ENCODE results near the gene LEMD2. TPM values are rescaled to one million over a fixed set of nuclear protein-coding genes. Genes with fewer than 3 reads are reported as not detected.

Gene LEMD2
- total RNA-seq, 1 experiment from 2014 or later: 43.9 TPM

DNA sequence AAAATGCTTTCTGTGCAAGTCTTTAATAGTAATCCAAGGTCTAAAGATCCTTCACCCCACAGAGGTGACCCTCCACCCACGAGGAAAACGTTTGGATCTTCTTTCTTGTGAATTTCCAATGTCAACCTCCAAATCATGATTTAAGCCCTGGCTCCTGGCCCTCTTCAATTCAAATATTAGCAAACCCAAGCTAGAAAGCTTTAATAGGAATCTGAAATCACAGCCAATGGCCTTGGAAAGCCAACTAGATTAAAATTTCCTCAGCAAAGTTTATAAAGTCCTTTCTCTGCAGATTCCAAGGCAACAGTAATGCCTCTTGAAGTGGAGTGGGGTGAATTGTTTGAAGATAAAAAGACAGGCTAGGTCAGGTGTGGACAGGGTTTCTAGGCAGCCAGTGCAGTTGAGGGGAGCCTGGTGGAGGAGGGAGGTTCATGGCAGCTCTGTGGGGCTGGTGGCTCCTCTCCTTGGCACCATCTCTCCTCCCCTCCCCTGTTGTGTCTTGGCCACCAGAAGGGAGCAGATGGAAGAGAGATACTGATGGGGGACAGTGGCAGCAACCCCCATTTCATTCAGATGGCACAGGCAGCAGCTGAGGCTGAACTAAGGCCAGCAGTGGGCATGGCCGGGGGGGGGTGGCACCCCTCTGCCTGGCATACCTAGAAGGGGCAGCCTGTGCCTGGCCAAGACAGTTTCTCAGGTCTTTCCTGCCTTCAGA lies 65.4 kb downstream of the LEMD2 start:
- H3K9ac ChIP-seq (ENCODE audit: low read length): no peak overlapping the region

More for the DNA sequence above, 65.4 kb downstream of the LEMD2 start:
- Histone ChIP-seq H3K9me3 (ENCODE audit: control insufficient read depth in 1 of 2, insufficient read depth in 1 of 2, low read depth in 1 of 2, low read length in 2 of 2) (no peaks in the 10 kb centered on the region), H3K4me1 (ENCODE audit: control insufficient read depth in 1 of 2, insufficient read depth in 2 of 2, low read length in 2 of 2) (no peaks in the 10 kb centered on the region), H3K4me2 (ENCODE audit: low read length) (no peak overlapping the region), H3K9me2 (ENCODE audit: insufficient read depth) (no peaks in the 10 kb centered on the region), H3K4me3 (replicated peaks in 1 of 2; ENCODE audit: low read depth in 1 of 2, low read length in 2 of 2) (no peak overlapping the region), H3K27ac (ENCODE audit: low read depth, low read length) (no peak overlapping the region), H3K79me2 (ENCODE audit: insufficient read depth, low read length) (no peaks in the 10 kb centered on the region), H2AFZ (ENCODE audit: low read depth, low read length, poor library complexity, severe bottlenecking) (no peak overlapping the region), H3K36me3 (ENCODE audit: control insufficient read depth in 1 of 2, insufficient read depth in 2 of 2, low read length in 2 of 2) (no peaks in the 10 kb centered on the region), H4K20me1 (ENCODE audit: insufficient read depth) (no peaks in the 10 kb centered on the region), H3K27me3 (ENCODE audit: insufficient read depth, low read length) (peaks cover 30% of the 10 kb centered on the region)
- intact Hi-C loops (cut with micrococcal nuclease): no loop called here
- ATAC-seq (no peak), DNase-seq (ENCODE audit: low read depth, low spot score) (no peak)
- ChIA-PET CTCF (interaction anchor here (2.4 kb wide), 1 partner anchor 13 kb away, joined by 12 read pairs; the partner anchor contains the start of gene UQCC2), POLR2A (no interaction called here), RAD21 (ENCODE audit: low non-redundant PET in 1 of 2, low total read pairs in 2 of 2, uncharacterized antibody in 2 of 2, unreplicated experiment in 2 of 2) (interaction anchor here in 1 of 2 experiments (0.6 kb wide), 1 partner anchor 124 kb away, joined by 8 read pairs; no protein-coding TSS in a partner anchor)
- no TSS peak for BruUV-seq (replicated peaks)
- TF ChIP-seq, protein P1, sequence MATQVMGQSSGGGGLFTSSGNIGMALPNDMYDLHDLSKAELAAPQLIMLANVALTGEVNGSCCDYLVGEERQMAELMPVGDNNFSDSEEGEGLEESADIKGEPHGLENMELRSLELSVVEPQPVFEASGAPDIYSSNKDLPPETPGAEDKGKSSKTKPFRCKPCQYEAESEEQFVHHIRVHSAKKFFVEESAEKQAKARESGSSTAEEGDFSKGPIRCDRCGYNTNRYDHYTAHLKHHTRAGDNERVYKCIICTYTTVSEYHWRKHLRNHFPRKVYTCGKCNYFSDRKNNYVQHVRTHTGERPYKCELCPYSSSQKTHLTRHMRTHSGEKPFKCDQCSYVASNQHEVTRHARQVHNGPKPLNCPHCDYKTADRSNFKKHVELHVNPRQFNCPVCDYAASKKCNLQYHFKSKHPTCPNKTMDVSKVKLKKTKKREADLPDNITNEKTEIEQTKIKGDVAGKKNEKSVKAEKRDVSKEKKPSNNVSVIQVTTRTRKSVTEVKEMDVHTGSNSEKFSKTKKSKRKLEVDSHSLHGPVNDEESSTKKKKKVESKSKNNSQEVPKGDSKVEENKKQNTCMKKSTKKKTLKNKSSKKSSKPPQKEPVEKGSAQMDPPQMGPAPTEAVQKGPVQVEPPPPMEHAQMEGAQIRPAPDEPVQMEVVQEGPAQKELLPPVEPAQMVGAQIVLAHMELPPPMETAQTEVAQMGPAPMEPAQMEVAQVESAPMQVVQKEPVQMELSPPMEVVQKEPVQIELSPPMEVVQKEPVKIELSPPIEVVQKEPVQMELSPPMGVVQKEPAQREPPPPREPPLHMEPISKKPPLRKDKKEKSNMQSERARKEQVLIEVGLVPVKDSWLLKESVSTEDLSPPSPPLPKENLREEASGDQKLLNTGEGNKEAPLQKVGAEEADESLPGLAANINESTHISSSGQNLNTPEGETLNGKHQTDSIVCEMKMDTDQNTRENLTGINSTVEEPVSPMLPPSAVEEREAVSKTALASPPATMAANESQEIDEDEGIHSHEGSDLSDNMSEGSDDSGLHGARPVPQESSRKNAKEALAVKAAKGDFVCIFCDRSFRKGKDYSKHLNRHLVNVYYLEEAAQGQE (IDR thresholded peaks at IDR 0.05; ENCODE audit: low read depth): no peak
